A172 (cell line): ENCODE measurements around the gene PRR18. TPM values are rescaled to one million over a fixed set of nuclear protein-coding genes. Genes with fewer than 3 reads are reported as not detected.
A peak's percentile ranks its signal among the peaks of the same experiment; 100 is the strongest.
"Not testable (repeated sequence)": the region's sequence is repeated elsewhere in the genome, so short reads cannot be mapped to it uniquely, and the experiment has no call there.

Experiments used
- DNase-seq: peaks from one replicate; pipeline ENCODE4 v3.0.0-alpha.2; 2015; ENCODE audit warnings: low spot score
- total RNA-seq: library from RNA; depleted of rRNA; stranded (reverse); fragments of >200 nt; shearing (Covaris generic); gene quantifications from 2 replicates; pipeline ENCODE4 v1.2.3, GENCODE V29; 2014; rRNA removed

PRR18 gene, protein sequence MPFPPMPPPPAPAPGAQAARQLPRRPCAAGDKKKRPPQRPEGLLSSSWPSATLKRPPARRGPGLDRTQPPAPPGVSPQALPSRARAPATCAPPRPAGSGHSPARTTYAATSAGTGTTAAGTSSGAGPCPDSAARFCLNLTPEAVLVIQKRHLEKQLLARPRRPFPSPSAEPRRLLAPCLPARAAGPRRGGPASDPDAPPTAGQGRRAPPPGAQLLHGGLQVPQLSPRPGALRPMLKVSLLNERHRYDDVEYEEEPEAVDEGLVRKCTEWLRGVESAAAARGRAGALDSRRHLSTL
- 0.14 and 0.24 TPM in 2 replicates for total RNA-seq

- no peak for DNase-seq
Measured at GRCh38 chr6:166308033-166308768, at the start of gene PRR18. PRR18 (minus strand) TSS chr6:166308392; CDS start chr6:166308142, 250 bp downstream.

DNA sequence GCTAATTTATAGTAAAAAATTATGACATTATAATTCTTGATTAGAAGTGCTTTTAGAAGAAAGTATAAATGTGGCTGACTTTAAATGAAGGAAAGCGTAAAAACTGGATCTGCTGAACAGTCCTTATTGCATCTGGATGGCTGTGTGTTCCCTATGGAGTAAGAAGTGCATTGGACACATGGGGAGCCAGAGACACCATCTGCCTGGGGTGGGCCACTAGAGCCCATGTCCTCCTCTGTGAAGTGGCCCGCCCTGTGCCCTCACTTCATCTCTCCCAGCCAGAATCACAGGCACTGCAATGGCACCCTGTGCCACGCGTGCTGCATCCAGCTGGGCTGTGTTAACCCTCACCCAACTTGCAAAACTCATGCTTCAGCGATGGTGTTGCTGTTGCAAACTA is 47.4 kb upstream of the PRR18 start:
- no peak for DNase-seq

GRCh38 chr6:166354965-166355364 is 46.8 kb upstream of the PRR18 start:
- no peak for DNase-seq

DNA sequence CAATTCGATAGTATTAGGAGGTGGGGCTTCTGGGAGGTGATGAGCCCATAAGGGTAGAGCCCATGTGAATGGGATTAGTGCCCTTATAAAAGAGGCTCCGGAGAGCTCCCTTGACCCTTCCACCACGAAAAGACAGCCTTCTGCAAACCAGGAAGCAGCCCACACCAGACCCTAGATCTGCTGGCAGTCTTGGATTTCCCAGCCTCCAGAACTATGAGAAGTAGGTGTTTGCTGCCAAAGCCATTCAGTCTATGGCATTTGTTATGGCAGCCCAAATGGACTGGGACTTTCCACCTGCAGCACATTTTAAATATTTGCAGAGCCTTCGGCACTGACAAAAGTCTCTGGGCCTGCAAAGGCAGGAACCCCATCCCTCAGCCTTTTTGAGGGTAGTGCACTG is 46.0 kb upstream of the PRR18 start:
- DNase-seq = no peak

GRCh38 chr6:166353507-166353906 is 45.3 kb upstream of the PRR18 start:
- no peak for DNase-seq

DNA sequence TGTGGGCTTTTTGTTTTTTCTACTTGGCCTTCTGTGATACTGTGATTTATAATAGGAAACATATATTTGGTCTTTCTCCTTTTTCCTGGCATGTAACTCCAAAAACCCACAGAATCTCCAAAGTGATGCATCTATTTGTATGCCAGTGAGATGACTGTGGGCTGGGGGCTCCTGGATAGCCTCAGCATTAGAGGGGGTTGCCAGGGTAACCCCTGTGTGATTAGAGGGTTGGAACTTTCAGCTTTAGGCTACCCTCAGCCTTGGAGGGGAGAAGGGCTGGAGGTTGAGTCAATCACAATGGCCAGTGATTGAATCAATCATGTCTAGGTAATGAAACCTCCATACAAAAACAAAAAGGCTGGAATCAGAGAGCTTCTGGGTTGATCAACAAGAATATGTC is 44.7 kb upstream of the PRR18 start:
- DNase-seq = no peak

- DNase-seq = no peak
Measured at GRCh38 chr6:166351715-166352285, 43.6 kb upstream of the PRR18 start.

DNA sequence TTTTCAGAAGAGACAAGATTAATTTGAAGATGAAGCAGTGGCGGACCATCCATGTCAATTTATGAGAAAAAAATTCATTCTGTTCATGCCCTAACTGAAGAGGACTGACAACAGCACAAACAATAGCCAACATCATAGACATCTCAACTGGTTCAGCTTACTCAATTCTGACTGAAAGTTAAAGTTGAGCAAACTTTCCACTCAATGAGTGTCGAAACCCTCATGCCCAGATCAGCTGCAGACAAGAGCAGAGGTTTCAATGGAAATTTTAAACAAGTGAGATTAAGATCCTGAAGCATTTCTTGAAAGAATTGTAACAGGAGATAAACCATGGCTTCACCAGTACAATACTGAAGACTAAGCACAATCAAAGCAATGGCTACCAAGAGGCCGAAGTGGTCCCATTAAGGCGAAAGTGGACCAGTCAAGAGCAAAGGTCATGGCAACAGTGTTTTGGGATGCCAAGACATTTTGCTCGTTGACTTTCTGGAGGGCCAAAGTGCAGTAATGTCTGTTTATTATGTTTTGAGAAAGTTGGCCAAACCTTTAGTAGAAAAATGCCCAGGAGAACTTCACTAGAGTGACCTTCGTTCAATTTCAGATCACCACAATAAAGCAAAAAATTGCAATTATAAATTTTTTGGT is 40.2 kb upstream of the PRR18 start:
- no peak for DNase-seq

GRCh38 chr6:166346965-166347364 is 38.8 kb upstream of the PRR18 start:
- no peak for DNase-seq

DNA sequence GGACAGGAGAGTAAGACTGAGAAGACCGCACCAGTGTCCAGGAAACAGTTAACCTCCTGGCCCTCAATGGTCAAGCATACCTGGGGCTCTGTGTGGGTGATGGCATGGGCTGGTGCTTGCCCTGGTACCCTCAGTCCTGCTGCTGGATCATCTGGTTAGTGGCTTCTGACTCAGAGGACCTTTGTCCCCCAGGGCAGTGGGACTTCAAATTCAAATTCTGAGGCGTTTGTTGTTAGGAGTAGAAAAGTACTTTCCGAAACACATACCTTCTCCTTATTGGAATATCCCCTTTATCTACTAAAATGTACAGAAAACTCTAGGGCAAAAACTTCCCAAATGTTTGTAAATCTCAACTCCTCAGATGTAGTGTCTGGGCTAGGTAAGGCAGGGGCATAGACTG is 38.3 kb upstream of the PRR18 start:
- no peak for DNase-seq

GRCh38 chr6:166345672-166346071 is 37.5 kb upstream of the PRR18 start:
- not testable (repeated sequence) for DNase-seq

DNA sequence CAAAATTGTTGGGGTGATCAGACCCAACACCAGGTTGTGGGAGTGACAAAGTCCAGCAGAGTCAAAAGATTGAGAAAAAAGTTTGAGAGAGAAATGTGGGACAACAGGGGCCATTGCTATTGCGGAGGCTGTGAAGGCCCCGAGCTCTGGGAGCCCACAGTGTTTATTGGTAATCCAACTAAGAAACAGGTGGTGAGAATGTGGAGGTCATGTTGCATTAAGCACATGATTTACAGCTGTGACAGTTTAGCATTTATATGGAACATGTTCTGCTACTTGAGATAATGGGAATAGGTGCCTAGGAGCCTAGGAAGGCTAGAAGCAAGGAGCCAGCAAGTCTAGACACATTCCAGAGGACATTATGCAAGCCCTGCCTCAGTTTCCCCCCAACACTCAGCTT is 36.7 kb upstream of the PRR18 start:
- DNase-seq = not testable (repeated sequence)

DNA sequence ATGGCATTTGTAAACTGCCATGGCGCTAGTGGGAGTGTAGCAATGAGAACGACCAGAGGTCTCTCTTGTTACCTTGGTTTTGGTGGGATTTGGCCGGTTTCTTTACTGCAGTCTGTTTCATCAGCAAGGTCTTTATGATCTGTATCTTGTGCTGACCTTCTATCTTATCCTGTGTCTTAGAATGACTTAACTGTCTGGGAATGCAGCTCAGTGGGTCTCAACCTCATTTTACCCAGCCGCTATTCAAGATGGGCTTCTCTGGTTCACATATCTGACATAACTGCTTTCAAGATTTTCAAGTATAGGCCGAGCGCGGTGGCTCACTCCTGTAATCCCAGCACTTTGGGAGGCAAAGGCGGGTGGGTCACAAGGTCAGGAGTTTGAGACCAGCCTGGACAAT is 36.0 kb upstream of the PRR18 start:
- no peak for DNase-seq

DNA sequence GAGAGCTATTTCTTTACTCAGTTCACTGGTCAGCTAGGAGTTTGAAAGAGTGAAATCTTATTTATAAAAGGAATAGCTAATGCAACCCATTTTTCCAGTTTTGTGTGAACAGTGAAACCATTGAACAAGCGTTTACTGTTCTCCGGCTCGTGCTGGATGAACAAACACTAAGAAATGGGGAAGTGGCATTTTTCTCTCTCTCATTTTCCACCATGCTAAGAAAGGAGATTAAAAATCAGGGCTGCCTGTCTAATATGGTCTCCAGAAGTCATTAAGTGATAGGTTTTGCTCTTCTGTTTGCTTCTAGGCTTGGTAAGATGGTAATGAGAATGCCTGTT is 34.9 kb upstream of the PRR18 start:
- DNase-seq = no peak

DNA sequence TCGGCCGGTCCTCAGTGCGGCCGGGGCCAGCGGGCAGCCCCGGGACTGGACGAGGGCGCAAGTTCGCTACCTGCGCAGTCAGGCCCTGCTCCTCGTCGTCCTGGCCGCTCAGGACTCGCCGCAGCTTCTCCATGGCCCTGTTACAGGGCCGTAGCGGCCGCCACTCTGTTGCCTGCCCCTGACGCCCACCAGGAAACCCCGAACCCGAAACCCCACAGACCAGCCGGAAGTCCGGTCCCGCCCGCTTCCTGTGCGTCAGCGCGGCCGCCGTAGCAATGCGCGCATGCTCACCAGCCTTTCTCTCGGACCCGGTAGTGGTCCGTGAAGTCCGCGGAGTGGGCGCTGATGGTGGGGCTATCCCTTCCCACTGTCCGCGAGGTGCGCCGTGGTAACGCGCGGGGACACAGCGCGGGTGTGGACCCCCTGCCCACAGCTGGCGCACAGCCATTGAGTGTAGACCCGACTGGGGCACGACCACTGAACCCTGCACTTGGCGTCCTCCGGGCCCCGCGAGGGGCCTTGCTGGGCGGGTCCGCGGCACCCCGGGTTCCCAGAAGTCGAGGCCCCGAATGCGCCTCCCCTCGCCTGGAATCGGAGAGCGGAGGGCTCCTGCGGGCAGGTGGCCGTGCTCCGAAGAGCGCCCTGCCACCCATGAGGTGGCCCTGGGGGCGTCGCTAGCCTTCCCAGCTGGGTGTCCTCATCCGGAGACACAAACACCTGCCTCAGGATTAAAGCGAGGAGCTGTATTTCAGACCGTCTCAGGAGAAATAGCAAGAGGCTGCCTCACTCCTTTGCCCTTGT is 34.4 kb upstream of the PRR18 start, which contains the start of gene SFT2D1:
Gene SFT2D1, minus strand, starts transcription at position 197 of the 801 bp plus-strand sequence. Its CDS starts 64 bp downstream, at position 133.
- DNase-seq = peak; percentile 57

- DNase-seq = no peak
Measured at GRCh38 chr6:166341977-166342348, 33.8 kb upstream of the PRR18 start.

DNA sequence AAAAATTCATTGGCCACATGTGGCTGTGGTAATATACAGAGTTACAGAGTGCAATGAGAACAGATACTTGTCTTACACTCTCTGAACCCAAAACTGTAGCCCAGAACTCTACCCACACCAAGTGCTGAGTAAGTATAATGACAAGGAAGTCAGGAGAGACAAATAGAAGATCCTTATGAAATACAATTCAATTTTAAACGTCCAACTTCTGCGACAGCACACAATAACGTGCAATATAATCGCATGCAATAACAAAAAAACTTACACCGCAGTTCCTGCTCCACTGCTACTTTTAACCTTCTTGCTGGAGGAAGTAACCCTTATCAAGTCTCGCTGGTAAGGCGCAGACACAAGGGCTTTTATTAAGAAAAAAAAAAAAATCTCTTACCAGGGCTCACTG is 33.3 kb upstream of the PRR18 start:
- no peak for DNase-seq

DNA sequence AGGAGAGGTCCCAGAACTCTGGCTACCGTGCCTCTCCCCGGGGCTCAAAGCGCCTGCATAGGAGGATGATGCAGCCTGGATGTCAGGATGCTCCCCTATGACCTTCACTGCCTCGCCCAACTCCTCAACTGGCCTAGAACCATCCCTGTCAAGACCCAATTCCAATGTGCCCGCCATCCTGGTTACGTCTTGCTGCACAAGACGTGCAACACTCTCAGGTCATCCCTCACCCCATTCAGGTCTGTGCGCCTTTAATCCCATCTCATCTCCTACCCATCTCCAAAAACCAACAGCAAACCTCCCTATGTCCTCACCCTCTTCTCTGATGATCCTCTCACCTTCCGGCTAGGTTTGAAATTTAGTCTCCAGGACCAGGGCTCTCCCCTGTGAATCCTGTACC is 30.7 kb upstream of the PRR18 start:
- no peak for DNase-seq

DNA sequence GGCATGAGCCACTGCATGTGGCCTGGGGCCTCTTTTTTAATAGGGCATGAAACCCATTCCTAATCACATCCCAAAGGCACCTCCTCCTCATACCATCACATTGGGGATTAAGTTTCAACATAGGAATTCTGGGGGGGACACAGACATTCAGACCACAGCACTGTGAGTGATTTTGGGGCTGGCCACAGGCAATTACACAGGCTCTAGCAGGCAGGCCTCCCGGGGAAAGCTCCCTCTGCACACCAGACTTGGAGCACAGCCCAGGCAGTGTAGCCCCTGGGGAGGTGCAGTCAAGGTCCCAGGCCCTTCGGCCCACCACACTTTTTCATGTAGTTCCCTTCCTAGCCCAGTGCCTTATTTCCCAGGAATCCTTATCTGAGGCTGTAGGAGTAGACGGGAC is 28.7 kb upstream of the PRR18 start:
- DNase-seq = no peak

DNA sequence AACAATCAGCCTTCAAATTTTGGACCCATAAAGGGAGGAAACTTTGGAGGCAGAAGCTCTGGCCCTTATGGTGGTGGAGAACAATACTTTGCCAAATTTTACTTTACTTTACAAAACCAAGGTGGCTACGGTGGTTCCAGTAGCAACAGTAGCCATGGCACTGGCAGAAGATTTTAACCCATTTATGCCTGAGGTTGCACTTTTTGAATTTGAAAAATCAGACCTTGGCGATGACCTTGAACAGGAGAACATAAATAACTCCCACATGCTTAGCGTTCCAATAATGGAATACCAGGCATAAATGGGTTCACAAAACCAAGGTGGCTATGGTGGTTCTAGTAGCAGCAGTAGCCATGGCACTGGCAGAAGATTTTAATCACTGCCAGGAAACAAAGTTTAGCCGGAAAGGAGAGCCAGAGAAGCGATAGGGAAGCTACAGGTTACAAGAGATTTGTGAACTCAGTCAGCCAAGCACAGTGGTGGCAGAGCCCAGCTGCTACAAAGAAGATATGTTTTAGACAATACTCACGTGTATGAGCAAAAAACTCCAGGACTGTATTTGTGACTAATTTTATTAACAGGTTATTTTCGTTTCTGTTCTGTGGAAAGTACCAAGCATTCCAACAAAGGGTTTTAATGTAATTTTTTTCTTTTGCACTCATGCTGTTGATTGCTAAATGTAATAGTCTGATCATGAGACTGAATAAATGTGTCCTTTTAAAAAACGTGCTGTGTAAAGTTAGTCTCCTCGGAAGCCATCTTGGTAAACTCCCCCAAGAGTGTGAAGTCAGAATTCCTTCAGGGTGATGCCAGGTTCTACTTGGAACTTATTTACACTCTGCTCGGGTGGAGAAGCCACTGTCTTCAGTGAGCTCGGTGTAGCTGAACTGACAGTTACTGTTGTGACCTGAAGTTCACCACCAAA is 27.4 kb upstream of the PRR18 start:
- no peak for DNase-seq

- no peak for DNase-seq
Measured at GRCh38 chr6:166334878-166335277, 26.7 kb upstream of the PRR18 start.
